ENCODE measurements around the gene PLEKHN1. TPM values are rescaled to one million over a fixed set of nuclear protein-coding genes. Genes with fewer than 3 reads are reported as not detected.

PLEKHN1 gene
- total and polyA plus RNA-seq, 8 donors = 0.16 to 2.8 (median 0.47) TPM

DNA sequence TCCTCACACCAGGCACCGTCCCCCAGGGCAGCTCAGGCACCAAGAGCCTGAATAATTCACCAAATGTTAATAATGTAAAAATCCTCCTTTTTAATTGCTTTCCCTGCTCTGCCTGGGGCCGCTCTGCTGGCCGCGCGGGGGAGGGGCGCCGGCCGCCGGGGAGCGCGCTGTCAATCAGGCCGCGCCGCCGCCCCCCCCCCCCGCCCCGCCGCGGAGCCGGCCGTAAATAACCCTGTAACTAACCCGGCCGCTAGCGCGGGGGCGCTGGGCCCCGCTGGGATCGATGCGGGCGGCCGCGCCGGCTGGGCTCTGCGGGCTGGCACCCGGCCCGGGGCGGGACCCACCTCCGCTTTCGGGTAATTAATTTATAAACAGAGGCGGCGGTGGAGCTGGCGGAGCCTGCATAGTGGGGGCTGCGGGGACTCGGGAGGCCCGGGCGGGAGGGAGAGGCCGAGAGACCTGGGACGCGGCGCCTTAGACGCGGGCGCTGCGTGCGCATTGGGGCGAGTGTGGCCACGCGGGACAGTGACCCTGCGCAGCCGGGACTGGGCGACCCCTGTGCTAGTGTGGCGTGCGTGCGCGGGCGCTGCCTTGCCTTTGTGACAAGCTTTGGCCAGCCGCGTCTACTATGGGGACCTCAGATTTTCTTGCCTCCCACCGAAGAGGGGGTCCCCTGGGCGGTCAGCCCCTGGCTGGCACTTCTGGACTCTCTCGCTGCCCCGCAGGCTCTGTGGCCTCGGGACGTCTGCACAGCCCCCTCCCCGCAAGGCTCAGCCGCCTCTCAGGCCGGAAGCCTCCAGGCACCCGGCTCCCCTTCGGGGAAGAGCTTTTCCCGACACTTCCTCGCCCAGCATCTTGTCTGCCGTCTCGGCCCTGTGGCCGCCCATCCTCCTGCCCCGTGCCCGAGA, 25.9 kb upstream of the PLEKHN1 start:
- TF ChIP-seq, protein P1, sequence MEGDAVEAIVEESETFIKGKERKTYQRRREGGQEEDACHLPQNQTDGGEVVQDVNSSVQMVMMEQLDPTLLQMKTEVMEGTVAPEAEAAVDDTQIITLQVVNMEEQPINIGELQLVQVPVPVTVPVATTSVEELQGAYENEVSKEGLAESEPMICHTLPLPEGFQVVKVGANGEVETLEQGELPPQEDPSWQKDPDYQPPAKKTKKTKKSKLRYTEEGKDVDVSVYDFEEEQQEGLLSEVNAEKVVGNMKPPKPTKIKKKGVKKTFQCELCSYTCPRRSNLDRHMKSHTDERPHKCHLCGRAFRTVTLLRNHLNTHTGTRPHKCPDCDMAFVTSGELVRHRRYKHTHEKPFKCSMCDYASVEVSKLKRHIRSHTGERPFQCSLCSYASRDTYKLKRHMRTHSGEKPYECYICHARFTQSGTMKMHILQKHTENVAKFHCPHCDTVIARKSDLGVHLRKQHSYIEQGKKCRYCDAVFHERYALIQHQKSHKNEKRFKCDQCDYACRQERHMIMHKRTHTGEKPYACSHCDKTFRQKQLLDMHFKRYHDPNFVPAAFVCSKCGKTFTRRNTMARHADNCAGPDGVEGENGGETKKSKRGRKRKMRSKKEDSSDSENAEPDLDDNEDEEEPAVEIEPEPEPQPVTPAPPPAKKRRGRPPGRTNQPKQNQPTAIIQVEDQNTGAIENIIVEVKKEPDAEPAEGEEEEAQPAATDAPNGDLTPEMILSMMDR (IDR thresholded peaks at IDR 0.05) = no peak
- Histone ChIP-seq H3K36me3 (peaks cover 0 to 4% (median 0%) of the 10 kb centered on the region in 3 donors), H3K9me3 (no peaks in the 10 kb centered on the region), H3K4me3 (peak overlapping the region in 2 of 4 donors; percentile 26 to 41), H3K4me1 (peaks cover 8 to 20% (median 19%) of the 10 kb centered on the region in 3 donors), H3K27me3 (peaks cover 0 to 12% (median 5%) of the 10 kb centered on the region in 4 donors), H3K27ac (no peak overlapping the region)
- ATAC-seq = peak; percentile 17 to 50 (median 36)
- DNase-seq = peak; percentile 58 to 85 (median 68)
- intact Hi-C loops (cut with DNase I) = no loop called here
- FAIRE-seq = no peak
- WGBS, 2 donors = 1 to 2% methylated on average over 68 to 86 of the region's 86 CpGs

DNA sequence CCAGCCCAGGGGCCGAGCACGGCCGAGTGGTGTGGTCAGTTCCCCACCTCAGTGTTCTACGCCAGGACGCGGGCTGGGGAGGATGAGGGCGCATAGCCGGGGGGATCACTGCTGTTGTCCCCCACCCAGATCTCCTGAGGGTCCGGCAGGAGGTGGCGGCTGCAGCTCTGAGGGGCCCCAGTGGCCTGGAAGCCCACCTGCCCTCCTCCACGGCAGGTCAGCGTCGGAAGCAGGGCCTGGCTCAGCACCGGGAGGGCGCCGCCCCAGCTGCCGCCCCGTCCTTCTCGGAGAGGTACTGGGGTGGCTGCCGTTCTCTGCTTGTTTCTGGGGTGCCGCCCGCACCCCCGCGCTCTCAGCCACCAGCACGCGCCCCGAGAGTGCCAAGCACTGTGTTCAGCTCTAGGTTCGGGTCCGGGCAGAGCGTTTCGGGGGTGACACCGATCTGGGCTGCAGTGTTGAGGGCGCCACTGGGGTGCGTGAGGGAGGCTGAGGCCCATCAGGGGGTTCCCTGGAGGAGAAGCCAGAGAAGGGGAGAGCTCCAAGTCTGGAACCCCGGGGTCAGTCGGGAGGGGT, 25.2 kb upstream of the PLEKHN1 start:
- H3K27ac ChIP-seq = peak overlapping the region in 1 of 4 donors; percentile 2

DNA sequence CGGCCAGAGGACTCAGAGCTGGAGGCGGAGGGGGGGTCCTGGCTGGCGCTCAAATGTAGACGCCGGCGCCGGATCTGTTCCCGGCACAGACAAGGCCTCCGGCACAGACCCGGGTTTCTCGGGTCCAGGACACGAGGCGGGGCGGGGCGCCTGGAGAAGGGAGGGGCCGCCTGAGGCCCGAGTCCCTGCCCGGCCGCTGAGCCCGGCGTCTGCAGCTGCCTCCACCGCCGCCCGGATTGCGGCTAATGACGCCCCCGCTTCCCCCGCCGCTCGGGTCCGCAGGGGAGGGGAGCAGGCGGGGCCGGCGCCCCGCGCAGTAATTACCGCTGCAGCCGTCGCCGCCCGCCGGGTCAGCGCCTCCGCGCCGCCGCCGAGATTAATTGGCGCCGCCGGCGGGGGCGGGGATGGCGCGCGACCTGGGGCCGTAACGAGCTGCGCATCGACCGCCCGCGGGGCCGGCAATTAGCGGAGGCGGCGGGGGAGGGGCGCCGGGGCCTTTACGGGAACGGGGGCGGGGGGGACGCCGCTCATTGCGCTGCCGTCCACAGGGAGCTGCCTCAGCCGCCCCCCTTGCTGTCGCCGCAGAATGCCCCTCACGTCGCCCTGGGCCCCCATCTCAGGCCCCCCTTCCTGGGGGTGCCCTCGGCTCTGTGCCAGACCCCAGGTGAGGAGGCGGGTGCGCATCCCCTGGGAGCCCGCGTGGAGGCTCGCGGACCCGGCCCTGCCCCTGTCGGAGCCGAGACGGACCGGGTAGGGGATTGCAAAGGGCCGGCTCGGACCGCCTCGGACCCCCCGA, 24.5 kb upstream of the PLEKHN1 start:
- 0 to 1% methylated on average over 45 to 98 of the region's 98 CpGs for WGBS, 2 donors
- peak overlapping the region in 1 of 4 donors; percentile 22 for H3K27ac ChIP-seq
- DNase-seq = peak in 5 of 6 donors; percentile 46 to 82 (median 57)
- peaks cover 0 to 16% (median 0%) of the 10 kb centered on the region in 3 donors for H3K36me3 ChIP-seq
- no peak for FAIRE-seq
- H3K4me3 ChIP-seq = peak overlapping the region in 3 of 4 donors; percentile 15 to 41 (median 25)
- ATAC-seq = peak; percentile 22 to 50 (median 47)
- H3K27me3 ChIP-seq = peaks cover 0 to 11% (median 5%) of the 10 kb centered on the region in 4 donors
- peaks cover 8 to 19% (median 18%) of the 10 kb centered on the region in 3 donors for H3K4me1 ChIP-seq
- no peaks in the 10 kb centered on the region for H3K9me3 ChIP-seq
- intact Hi-C loops (cut with DNase I) = no loop called here
- TF ChIP-seq, protein P1 (IDR thresholded peaks at IDR 0.05) = no peak

More for the DNA sequence above, 25.2 kb upstream of the PLEKHN1 start:
- H3K4me1 ChIP-seq = peaks cover 8 to 19% (median 18%) of the 10 kb centered on the region in 3 donors
- H3K9me3 ChIP-seq = no peaks in the 10 kb centered on the region
- intact Hi-C loops (cut with DNase I) = no loop called here
- peaks cover 0 to 11% (median 5%) of the 10 kb centered on the region in 4 donors for H3K27me3 ChIP-seq
- ATAC-seq = peak in 2 of 4 donors; percentile 4 to 5
- peaks cover 0 to 10% (median 0%) of the 10 kb centered on the region in 3 donors for H3K36me3 ChIP-seq
- 5 to 6% methylated on average over 36 of the region's 36 CpGs for WGBS, 2 donors
- TF ChIP-seq, protein P1 (IDR thresholded peaks at IDR 0.05) = no peak
- no peak for FAIRE-seq
- H3K4me3 ChIP-seq = peak overlapping the region in 2 of 4 donors; percentile 26 to 41
- no peak for DNase-seq

DNA sequence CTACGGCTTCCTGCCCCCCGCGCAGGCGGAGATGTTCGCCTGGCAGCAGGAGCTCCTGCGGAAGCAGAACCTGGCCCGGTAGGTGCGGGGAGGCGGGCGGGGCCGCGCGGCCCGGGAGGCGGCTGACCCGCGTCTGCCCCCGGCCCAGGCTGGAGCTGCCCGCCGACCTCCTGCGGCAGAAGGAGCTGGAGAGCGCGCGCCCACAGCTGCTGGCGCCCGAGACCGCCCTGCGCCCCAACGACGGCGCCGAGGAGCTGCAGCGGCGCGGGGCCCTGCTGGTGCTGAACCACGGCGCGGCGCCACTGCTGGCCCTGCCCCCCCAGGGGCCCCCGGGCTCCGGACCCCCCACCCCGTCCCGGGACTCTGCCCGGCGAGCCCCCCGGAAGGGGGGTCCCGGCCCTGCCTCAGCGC, 23.9 kb upstream of the PLEKHN1 start:
- intact Hi-C loops (cut with DNase I) = no loop called here
- Histone ChIP-seq H3K4me3 (peak overlapping the region in 2 of 4 donors; percentile 25 to 41), H3K36me3 (peaks cover 0 to 20% (median 4%) of the 10 kb centered on the region in 3 donors), H3K4me1 (peaks cover 8 to 19% (median 18%) of the 10 kb centered on the region in 3 donors), H3K27me3 (peaks cover 0 to 11% (median 5%) of the 10 kb centered on the region in 4 donors), H3K9me3 (no peaks in the 10 kb centered on the region), H3K27ac (peak overlapping the region in 1 of 4 donors; percentile 22)
- ATAC-seq (peak in 1 of 4 donors; percentile 2), DNase-seq (peak in 1 of 6 donors; percentile 39), FAIRE-seq (no peak)
- 1 to 2% methylated on average over 36 to 48 of the region's 48 CpGs for WGBS, 2 donors
- TF ChIP-seq, protein P1 (IDR thresholded peaks at IDR 0.05) = no peak
